Sigmoid colon (tissue), 7 donors: Measurements from ENCODE around the gene FBXL20. TPM values are rescaled to one million over a fixed set of nuclear protein-coding genes. Genes with fewer than 3 reads are reported as not detected.

Source experiments
- DNase-seq: peaks from one replicate; pipeline ENCODE4 v3.0.0-alpha.2; 2019
- H3K27ac ChIP-seq, 4 donors: fragments of 200-600 bp; sonication (generic); one replicate each; pipeline ENCODE4 v1.5.1; 2016 to 2019; ENCODE audit warnings: mild to moderate bottlenecking in 1 of 4
- H3K27me3 ChIP-seq, 3 donors: fragments of 200-600 bp; sonication (generic); one replicate each; pipeline ENCODE4 v1.5.1; 2019; ENCODE audit warnings: mild to moderate bottlenecking in 1 of 3
- H3K36me3 ChIP-seq, 4 donors: fragments of 200-600 bp; sonication (generic); one replicate each; pipeline ENCODE4 v1.5.1; 2016 to 2019
- H3K4me1 ChIP-seq, 4 donors: fragments of 200-600 bp; sonication (generic); one replicate each; pipeline ENCODE4 v1.5.1; 2017 to 2019
- H3K4me3 ChIP-seq, 4 donors: fragments of 200-600 bp; sonication (generic); one replicate each; pipeline ENCODE4 v1.5.1; 2017 to 2019; ENCODE audit warnings: mild to moderate bottlenecking in 2 of 4, moderate library complexity in 1 of 4
- H3K9me3 ChIP-seq, 4 donors: fragments of 200-600 bp in 3 of 4; sonication (generic) in 3 of 4; one replicate each; pipeline versions ENCODE4 v1.5.1 to v1.6.1; 2013 to 2019
- EP300 ChIP-seq, 4 donors: sonication (generic); formaldehyde crosslinking; IDR thresholded peaks; one replicate each; pipeline ENCODE4 v1.6.1; 2017; ENCODE audit warnings: antibody characterized with exemption in 4 of 4
- POLR2A ChIP-seq, 2 donors: fragments of 450-650 bp; IDR thresholded peaks; one replicate each; pipeline ENCODE4 v1.6.1; 2016; ENCODE audit warnings: antibody characterized with exemption in 2 of 2, mild to moderate bottlenecking in 2 of 2, moderate library complexity in 2 of 2
- POLR2AphosphoS5 ChIP-seq, 4 donors: sonication (generic); formaldehyde crosslinking; IDR thresholded peaks; one replicate each; pipeline ENCODE4 v1.6.1; 2017; ENCODE audit warnings: antibody characterized with exemption in 4 of 4
- WGBS, 2 donors: extraction: QIAGEN DNeasy Blood & Tissue Kit; methylation state at CpG; one replicate each; pipeline ENCODE4 v1.1.7; 2013; 5-methylcytosine and 5-hydroxymethylcytosine counted together
- intact Hi-C: fragments of 100-400 bp; cut with DNase I; formaldehyde crosslinking; loops from one replicate; pipeline ENCODE4 v1.15.1; 2023
- polyA plus RNA-seq, 3 donors: library from polyadenylated mRNA; stranded (reverse); fragments of 200-250 nt; gene quantifications; one replicate each; pipeline ENCODE4 v1.2.3, GENCODE V29; 2013
- total RNA-seq, 4 donors: library from RNA; depleted of rRNA; stranded (reverse); fragments of >200 nt; gene quantifications; one replicate each; pipeline ENCODE4 v1.1.0, GENCODE V29; 2016
- TF ChIP-seq, protein P1 (sequence below), 4 experiments: fragments of 450-650 bp in 3 of 4; fragments of 200-600 bp in 1 of 4; IDR thresholded peaks; one replicate each; pipeline ENCODE4 v1.5.1; 2016 to 2019; ENCODE audit warnings: antibody characterized with exemption in 4 of 4, mild to moderate bottlenecking in 3 of 4, moderate library complexity in 2 of 4
- donor health status: healthy with polysubstance abuse.
- donor health status: Bipolar disorder and iron deficiency.
- donor health status: healthy.

The FBXL20 gene
- total and polyA plus RNA-seq, 7 donors: 1.8 to 26.0 (median 17.0) TPM

- peaks cover 0 to 37% (median 31%) of the 10 kb centered on the region in 4 donors for H3K4me1 ChIP-seq
Observed at GRCh38 chr17:39204245-39204644, 197.2 kb downstream of the FBXL20 start.

More at GRCh38 chr17:39204245-39204644, 197.2 kb downstream of the FBXL20 start:
- H3K27ac ChIP-seq: no peak overlapping the region
- no peak overlapping the region for H3K4me3 ChIP-seq
- intact Hi-C loops: loop anchor here (10.0 kb wide), 1 partner anchor 551 kb away; no protein-coding TSS in a partner anchor
- no peaks in the 10 kb centered on the region for H3K27me3 ChIP-seq
- no peak for DNase-seq
- TF ChIP-seq, protein P1, sequence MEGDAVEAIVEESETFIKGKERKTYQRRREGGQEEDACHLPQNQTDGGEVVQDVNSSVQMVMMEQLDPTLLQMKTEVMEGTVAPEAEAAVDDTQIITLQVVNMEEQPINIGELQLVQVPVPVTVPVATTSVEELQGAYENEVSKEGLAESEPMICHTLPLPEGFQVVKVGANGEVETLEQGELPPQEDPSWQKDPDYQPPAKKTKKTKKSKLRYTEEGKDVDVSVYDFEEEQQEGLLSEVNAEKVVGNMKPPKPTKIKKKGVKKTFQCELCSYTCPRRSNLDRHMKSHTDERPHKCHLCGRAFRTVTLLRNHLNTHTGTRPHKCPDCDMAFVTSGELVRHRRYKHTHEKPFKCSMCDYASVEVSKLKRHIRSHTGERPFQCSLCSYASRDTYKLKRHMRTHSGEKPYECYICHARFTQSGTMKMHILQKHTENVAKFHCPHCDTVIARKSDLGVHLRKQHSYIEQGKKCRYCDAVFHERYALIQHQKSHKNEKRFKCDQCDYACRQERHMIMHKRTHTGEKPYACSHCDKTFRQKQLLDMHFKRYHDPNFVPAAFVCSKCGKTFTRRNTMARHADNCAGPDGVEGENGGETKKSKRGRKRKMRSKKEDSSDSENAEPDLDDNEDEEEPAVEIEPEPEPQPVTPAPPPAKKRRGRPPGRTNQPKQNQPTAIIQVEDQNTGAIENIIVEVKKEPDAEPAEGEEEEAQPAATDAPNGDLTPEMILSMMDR (IDR thresholded peaks at IDR 0.05): no peak
- no peak for TF ChIP-seq POLR2A (IDR thresholded peaks at IDR 0.05)
- no peak for TF ChIP-seq POLR2AphosphoS5 (IDR thresholded peaks at IDR 0.05)
- TF ChIP-seq EP300 (IDR thresholded peaks at IDR 0.05): no peak
- peaks cover 26 to 43% (median 41%) of the 10 kb centered on the region in 4 donors for H3K36me3 ChIP-seq
- no peaks in the 10 kb centered on the region for H3K9me3 ChIP-seq
- WGBS, 2 donors: 84 to 88% methylated on average over 8 of the region's 8 CpGs

Other genes starting within 250 kb of the FBXL20 start
- gene PLXDC1, start 250.0 kb downstream of the FBXL20 start, total RNA-seq: 10 to 100 TPM in 3 of 4 donors, 1 to 10 TPM in 1; 6.2 to 13.0 (median 10.3) TPM
- 1 to 10 TPM; 1.4 to 4.8 (median 3.6) TPM for gene PLXDC1, start 250.0 kb downstream of the FBXL20 start, polyA plus RNA-seq
- gene ARL5C, start 235.5 kb downstream of the FBXL20 start, total RNA-seq: under 1 TPM in 1 of 4 donors, not detected in 3; 0.28 TPM
- not detected for gene ARL5C, start 235.5 kb downstream of the FBXL20 start, polyA plus RNA-seq
- gene CACNB1, start 204.0 kb downstream of the FBXL20 start, total RNA-seq: 1 to 10 TPM; 5.3 to 8.0 (median 7.4) TPM
- 10 to 100 TPM in 1 of 3 donors, 1 to 10 TPM in 2; 3.0 to 11.6 (median 8.1) TPM for gene CACNB1, start 204.0 kb downstream of the FBXL20 start, polyA plus RNA-seq
- gene RPL19, start 201.3 kb downstream of the FBXL20 start, total RNA-seq: 1,000 to 10,000 TPM; 3,053 to 4,685 (median 3,950) TPM
- 1,000 to 10,000 TPM; 2,689 to 4,258 (median 3,169) TPM for gene RPL19, start 201.3 kb downstream of the FBXL20 start, polyA plus RNA-seq
- 1 to 10 TPM in 1 of 4 donors, under 1 TPM in 3; 0.16 to 1.1 (median 0.31) TPM for gene STAC2, start 175.7 kb downstream of the FBXL20 start, total RNA-seq
- gene STAC2, start 175.7 kb downstream of the FBXL20 start, polyA plus RNA-seq: under 1 TPM in 2 of 3 donors, not detected in 1; under 0.01 to 0.47 TPM
- 10 to 100 TPM; 16.8 to 22.5 (median 20.4) TPM for gene MED1, start 49.6 kb upstream of the FBXL20 start, total RNA-seq
- 10 to 100 TPM in 1 of 3 donors, 1 to 10 TPM in 2; 4.2 to 18.6 (median 5.4) TPM for gene MED1, start 49.6 kb upstream of the FBXL20 start, polyA plus RNA-seq
- gene CDK12, start 59.9 kb upstream of the FBXL20 start, total RNA-seq: 10 to 100 TPM; 24.3 to 46.0 (median 32.7) TPM
- 10 to 100 TPM in 1 of 3 donors, 1 to 10 TPM in 2; 5.4 to 24.2 (median 9.2) TPM for gene CDK12, start 59.9 kb upstream of the FBXL20 start, polyA plus RNA-seq
- under 1 TPM in 1 of 4 donors, not detected in 3; 0.33 TPM for gene NEUROD2, start 206.3 kb upstream of the FBXL20 start, total RNA-seq
- gene NEUROD2, start 206.3 kb upstream of the FBXL20 start, polyA plus RNA-seq: 1 to 10 TPM in 1 of 3 donors, under 1 TPM in 1, not detected in 1; 0.23 to 1.2 TPM
- gene PPP1R1B, start 225.3 kb upstream of the FBXL20 start, total RNA-seq: 10 to 100 TPM in 1 of 4 donors, 1 to 10 TPM in 3; 4.2 to 12.1 (median 7.2) TPM
- gene PPP1R1B, start 225.3 kb upstream of the FBXL20 start, polyA plus RNA-seq: 100 to 1,000 TPM; 255 to 280 (median 273) TPM
- gene STARD3, start 235.5 kb upstream of the FBXL20 start, total RNA-seq: 10 to 100 TPM; 35.3 to 44.1 (median 37.6) TPM
- gene STARD3, start 235.5 kb upstream of the FBXL20 start, polyA plus RNA-seq: 10 to 100 TPM; 21.0 to 59.2 (median 25.0) TPM